SK-N-SH treated with all-trans-retinoic acid at 6 μM for 48 hours (cell line): Measurements from ENCODE around the gene LENG1.

ENCODE experiments used
- ARNTL ChIP-seq: fragments of 450-650 bp; formaldehyde crosslinking; IDR thresholded peaks from 2 replicates; pipeline ENCODE4 v1.5.0; 2020; ENCODE audit warnings: low read depth, mild to moderate bottlenecking, moderate library complexity, borderline replicate concordance
- CREB5 ChIP-seq: fragments of 250-450 bp; sonication (Bioruptor Pico); IDR thresholded peaks from 2 replicates; pipeline ENCODE4 v1.5.1; 2020; ENCODE audit warnings: low read depth, mild to moderate bottlenecking, moderate library complexity
- TSHZ2 ChIP-seq: fragments of 250-450 bp; sonication (Bioruptor Pico); IDR thresholded peaks from 2 replicates; pipeline ENCODE4 v1.5.0; 2020; ENCODE audit warnings: mild to moderate bottlenecking, moderate library complexity
- ZFP3 ChIP-seq: fragments of 250-450 bp; sonication (Bioruptor Pico); IDR thresholded peaks from 2 replicates; pipeline ENCODE4 v1.5.0; 2020; ENCODE audit warnings: mild to moderate bottlenecking, moderate library complexity
- ZFP30 ChIP-seq: fragments of 450-650 bp; formaldehyde crosslinking; IDR thresholded peaks from 2 replicates; pipeline ENCODE4 v1.5.0; 2022; ENCODE audit warnings: mild to moderate bottlenecking, moderate library complexity
- ZNF70 ChIP-seq: fragments of 450-650 bp; formaldehyde crosslinking; IDR thresholded peaks from 2 replicates; pipeline ENCODE4 v1.5.0; 2020; ENCODE audit warnings: mild to moderate bottlenecking, moderate library complexity

DNA sequence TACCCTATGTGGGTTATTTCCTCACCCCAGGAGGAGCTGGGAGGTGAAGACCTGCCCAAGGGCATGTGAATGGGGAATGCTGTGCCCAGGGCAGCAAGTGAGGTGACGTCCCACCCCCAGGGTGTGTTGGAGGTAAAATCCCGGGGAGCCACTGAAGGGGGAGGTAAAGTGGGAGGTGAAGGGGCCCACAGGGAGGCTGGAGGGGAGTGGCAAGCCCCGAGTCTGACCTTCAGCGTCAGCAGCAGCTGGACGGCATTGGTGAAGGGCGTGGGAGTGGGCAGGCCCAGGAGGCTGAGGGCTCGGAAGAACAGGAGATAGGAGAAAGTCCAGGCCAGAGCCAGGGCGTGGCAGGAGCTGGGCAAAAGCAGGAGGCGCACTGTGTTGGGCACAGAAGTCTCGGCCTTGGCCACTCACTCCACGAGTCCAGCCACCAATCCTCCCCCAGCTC is 27.4 kb upstream of the LENG1 start:
- no peak for TF ChIP-seq ZFP30
- no peak for TF ChIP-seq CREB5 (CRISPR knock-in tag)
- TF ChIP-seq TSHZ2 (CRISPR knock-in tag): no peak
- TF ChIP-seq ZNF70 (CRISPR knock-in tag): no peak
- no peak for TF ChIP-seq ARNTL (CRISPR knock-in tag)
- no peak for TF ChIP-seq ZFP3 (CRISPR knock-in tag)
